Erythroblast (primary cell): ENCODE results near the gene GAPT.

Experiments used
- GATA1 ChIP-seq: IDR thresholded peaks from 2 replicates; pipeline ENCODE4 v1.6.1; 2011; ENCODE audit warnings: low read depth, mild to moderate bottlenecking, control low read depth, low read length, moderate library complexity
- POLR2A ChIP-seq: IDR thresholded peaks from 2 replicates; pipeline ENCODE4 v1.6.1; 2011; ENCODE audit warnings: mild to moderate bottlenecking, low read length

DNA sequence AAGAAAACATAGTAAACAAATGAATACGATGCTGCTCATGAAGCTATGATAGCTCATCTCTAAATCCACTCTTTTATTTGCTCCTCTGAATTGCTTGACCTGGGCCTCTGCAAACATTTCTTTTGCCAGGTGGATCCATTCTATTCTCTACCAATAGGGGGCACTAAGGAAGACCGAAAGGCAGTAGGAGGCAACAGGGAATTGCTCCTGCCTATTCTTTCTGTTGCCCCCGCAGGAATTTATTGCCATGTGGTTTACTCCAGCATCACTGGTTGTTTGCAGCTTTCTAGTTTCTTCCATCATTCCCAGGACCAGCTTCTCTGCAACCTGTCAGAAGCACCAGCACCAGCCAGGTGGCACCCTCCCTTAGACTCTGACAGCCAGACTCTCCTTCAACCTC is 5.3 kb downstream of the GAPT start:
- TF ChIP-seq POLR2A (no peak), GATA1 (no peak)
